Breast epithelium (tissue), 3 donors: Measurements from ENCODE around the gene NIF3L1.

Source experiments
- CTCF ChIP-seq, 3 donors: fragments of 450-650 bp; IDR thresholded peaks; one replicate each; pipeline ENCODE4 v1.5.1; 2016 to 2017; ENCODE audit warnings: antibody characterized with exemption in 3 of 3, mild to moderate bottlenecking in 3 of 3, moderate library complexity in 3 of 3
- POLR2A ChIP-seq: fragments of 450-650 bp; IDR thresholded peaks from one replicate; pipeline ENCODE4 v1.6.1; 2016; ENCODE audit warnings: antibody characterized with exemption, mild to moderate bottlenecking, moderate library complexity

- TF ChIP-seq CTCF (IDR thresholded peaks at IDR 0.05): no peak
- TF ChIP-seq POLR2A: no peak
These were observed 28.9 kb upstream of the NIF3L1 start for GRCh38 chr2:200860092-200860795.
